Measurements from ENCODE around the gene MFSD6L. TPM values are rescaled to one million over a fixed set of nuclear protein-coding genes. Genes with fewer than 3 reads are reported as not detected.

The MFSD6L gene
- total and polyA plus RNA-seq, 10 of the 15 experiments (the other 5 are each of a cell fraction or from before 2014, with no cell fraction given) = 0.39 to 3.1 (median 1.1) TPM

DNA sequence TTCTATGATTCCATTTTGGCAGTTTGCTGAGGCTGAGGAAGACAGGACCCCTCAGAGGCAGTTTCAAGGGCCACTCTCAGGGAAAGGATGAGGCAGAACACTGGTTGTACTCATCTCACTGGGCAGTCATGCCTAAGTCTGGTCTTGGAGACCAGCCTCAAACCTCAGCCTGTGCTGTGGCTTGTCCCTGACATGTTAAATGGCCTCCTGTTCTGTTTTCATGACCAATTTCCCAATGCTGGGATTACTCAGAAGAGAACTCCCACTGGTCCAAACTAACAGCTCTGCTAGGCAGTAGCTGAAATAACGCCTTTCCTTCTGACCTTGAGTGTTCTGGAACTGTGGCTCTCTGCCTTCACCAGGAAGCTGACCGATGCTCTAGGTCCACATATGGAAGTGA, 32.4 kb downstream of the MFSD6L start:
- H3K9ac ChIP-seq (ENCODE audit: control insufficient read depth, insufficient read depth, low read length) = no peak overlapping the region
- H3K79me2 ChIP-seq (ENCODE audit: control insufficient read depth, insufficient read depth, low read length) = no peaks in the 10 kb centered on the region
- POLR2A ChIA-PET = no interaction called here
- no peaks in the 10 kb centered on the region for H3K9me3 ChIP-seq (replicated peaks; ENCODE audit: control insufficient read depth, insufficient read depth, low read length)
- DNase-seq (ENCODE audit: low read depth, low spot score) = no peak
- FAIRE-seq = no peak
- no peak overlapping the region for H3K4me2 ChIP-seq (ENCODE audit: control insufficient read depth, insufficient read depth)
- CTCF ChIA-PET = interaction anchor here (1.5 kb wide), 1 partner anchor 19 kb away, joined by 7 read pairs; no protein-coding TSS in a partner anchor
- H3K4me3 ChIP-seq = no peak overlapping the region
- 79% methylated on average over 2 of the region's 2 CpGs for WGBS (ENCODE audit: insufficient coverage, insufficient replicate concordance, low lambda C conversion rate, missing lambda C conversion rate)
- TF ChIP-seq SMAD1 (IDR thresholded peaks at IDR 0.05; ENCODE audit: low read depth, partially characterized antibody) (no peak), YY1 (IDR thresholded peaks at IDR 0.05; ENCODE audit: low read depth, low read length) (no peak)
- H4K20me1 ChIP-seq (ENCODE audit: control insufficient read depth, insufficient read depth) = no peaks in the 10 kb centered on the region
- H3K27ac ChIP-seq (ENCODE audit: control insufficient read depth, insufficient read depth) = no peak overlapping the region
- no TSS peak for BruUV-seq (replicated peaks)
- intact Hi-C loops (cut with micrococcal nuclease; ENCODE audit: unreplicated experiment) = no loop called here
- ATAC-seq = no peak
- RAD21 ChIA-PET (ENCODE audit: unreplicated experiment) = no interaction called here
- SMC1A ChIA-PET (ENCODE audit: uncharacterized antibody, unreplicated experiment) = no interaction called here
- H2AFZ ChIP-seq (ENCODE audit: control insufficient read depth, low read depth, low read length) = no peak overlapping the region
- H3K4me1 ChIP-seq (ENCODE audit: control insufficient read depth, insufficient read depth, low read length) = no peaks in the 10 kb centered on the region
- H3K36me3 ChIP-seq (ENCODE audit: control insufficient read depth in 2 of 2, insufficient read depth in 2 of 2, low read length in 1 of 2) = no peaks in the 10 kb centered on the region
- H3K27me3 ChIP-seq (replicated peaks in 1 of 2; ENCODE audit: control insufficient read depth in 2 of 2, insufficient read depth in 2 of 2, low read length in 1 of 2) = no peaks in the 10 kb centered on the region; a peak in 1 of 4 replicates
- in situ Hi-C loops (cut with MboI) = no loop called here

DNA sequence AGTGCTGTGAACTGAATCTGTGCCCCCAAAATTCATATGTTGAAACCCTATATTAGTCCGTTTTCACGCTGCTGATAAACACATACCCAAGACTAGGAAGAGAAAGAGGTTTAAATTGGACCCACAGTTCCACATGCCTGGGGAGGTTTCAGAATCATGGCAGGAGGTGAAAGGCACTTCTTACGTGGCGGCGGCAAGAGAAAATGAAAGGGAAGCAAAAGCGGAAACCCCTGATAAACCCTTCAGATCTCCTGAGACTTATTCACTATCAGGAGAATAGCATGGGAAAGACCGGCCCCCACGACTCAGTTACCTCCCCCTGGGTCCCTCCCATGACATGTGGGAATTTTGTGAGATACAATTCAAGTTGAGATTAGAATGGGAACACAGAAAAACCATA, 37.2 kb downstream of the MFSD6L start:
- in situ Hi-C loops (cut with MboI) = no loop called here
- no peak for FAIRE-seq
- POLR2A ChIA-PET = no interaction called here
- TF ChIP-seq, protein P1, sequence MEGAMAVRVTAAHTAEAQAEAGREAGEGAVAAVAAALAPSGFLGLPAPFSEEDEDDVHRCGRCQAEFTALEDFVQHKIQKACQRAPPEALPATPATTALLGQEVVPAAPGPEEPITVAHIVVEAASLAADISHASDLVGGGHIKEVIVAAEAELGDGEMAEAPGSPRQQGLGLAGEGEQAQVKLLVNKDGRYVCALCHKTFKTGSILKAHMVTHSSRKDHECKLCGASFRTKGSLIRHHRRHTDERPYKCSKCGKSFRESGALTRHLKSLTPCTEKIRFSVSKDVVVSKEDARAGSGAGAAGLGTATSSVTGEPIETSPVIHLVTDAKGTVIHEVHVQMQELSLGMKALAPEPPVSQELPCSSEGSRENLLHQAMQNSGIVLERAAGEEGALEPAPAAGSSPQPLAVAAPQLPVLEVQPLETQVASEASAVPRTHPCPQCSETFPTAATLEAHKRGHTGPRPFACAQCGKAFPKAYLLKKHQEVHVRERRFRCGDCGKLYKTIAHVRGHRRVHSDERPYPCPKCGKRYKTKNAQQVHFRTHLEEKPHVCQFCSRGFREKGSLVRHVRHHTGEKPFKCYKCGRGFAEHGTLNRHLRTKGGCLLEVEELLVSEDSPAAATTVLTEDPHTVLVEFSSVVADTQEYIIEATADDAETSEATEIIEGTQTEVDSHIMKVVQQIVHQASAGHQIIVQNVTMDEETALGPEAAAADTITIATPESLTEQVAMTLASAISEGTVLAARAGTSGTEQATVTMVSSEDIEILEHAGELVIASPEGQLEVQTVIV (IDR thresholded peaks at IDR 0.05; ENCODE audit: borderline replicate concordance, partially characterized antibody) = no peak
- TF ChIP-seq, protein P2, sequence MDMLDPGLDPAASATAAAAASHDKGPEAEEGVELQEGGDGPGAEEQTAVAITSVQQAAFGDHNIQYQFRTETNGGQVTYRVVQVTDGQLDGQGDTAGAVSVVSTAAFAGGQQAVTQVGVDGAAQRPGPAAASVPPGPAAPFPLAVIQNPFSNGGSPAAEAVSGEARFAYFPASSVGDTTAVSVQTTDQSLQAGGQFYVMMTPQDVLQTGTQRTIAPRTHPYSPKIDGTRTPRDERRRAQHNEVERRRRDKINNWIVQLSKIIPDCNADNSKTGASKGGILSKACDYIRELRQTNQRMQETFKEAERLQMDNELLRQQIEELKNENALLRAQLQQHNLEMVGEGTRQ (IDR thresholded peaks at IDR 0.05; ENCODE audit: borderline replicate concordance, low read depth, low read length) = no peak
- TF ChIP-seq, protein P3, sequence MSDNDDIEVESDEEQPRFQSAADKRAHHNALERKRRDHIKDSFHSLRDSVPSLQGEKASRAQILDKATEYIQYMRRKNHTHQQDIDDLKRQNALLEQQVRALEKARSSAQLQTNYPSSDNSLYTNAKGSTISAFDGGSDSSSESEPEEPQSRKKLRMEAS (IDR thresholded peaks at IDR 0.05; ENCODE audit: low read depth, low read length) = no peak
- TF ChIP-seq MTA2 (IDR thresholded peaks at IDR 0.05; ENCODE audit: low read depth) = no peak
- TF ChIP-seq, protein P4, sequence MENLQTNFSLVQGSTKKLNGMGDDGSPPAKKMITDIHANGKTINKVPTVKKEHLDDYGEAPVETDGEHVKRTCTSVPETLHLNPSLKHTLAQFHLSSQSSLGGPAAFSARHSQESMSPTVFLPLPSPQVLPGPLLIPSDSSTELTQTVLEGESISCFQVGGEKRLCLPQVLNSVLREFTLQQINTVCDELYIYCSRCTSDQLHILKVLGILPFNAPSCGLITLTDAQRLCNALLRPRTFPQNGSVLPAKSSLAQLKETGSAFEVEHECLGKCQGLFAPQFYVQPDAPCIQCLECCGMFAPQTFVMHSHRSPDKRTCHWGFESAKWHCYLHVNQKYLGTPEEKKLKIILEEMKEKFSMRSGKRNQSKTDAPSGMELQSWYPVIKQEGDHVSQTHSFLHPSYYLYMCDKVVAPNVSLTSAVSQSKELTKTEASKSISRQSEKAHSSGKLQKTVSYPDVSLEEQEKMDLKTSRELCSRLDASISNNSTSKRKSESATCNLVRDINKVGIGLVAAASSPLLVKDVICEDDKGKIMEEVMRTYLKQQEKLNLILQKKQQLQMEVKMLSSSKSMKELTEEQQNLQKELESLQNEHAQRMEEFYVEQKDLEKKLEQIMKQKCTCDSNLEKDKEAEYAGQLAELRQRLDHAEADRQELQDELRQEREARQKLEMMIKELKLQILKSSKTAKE (IDR thresholded peaks at IDR 0.05; ENCODE audit: low read depth, poor library complexity, severe bottlenecking) = no peak
- TF ChIP-seq NFIC (IDR thresholded peaks at IDR 0.05; ENCODE audit: low read depth, low read length) = no peak
- TF ChIP-seq NR2C2 (IDR thresholded peaks at IDR 0.05; ENCODE audit: borderline replicate concordance, control insufficient read depth, insufficient read length, low read depth) = no peak
- TF ChIP-seq, protein P5, sequence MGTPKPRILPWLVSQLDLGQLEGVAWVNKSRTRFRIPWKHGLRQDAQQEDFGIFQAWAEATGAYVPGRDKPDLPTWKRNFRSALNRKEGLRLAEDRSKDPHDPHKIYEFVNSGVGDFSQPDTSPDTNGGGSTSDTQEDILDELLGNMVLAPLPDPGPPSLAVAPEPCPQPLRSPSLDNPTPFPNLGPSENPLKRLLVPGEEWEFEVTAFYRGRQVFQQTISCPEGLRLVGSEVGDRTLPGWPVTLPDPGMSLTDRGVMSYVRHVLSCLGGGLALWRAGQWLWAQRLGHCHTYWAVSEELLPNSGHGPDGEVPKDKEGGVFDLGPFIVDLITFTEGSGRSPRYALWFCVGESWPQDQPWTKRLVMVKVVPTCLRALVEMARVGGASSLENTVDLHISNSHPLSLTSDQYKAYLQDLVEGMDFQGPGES (IDR thresholded peaks at IDR 0.05) = no peak
- no peak for TF ChIP-seq HDGF (IDR thresholded peaks at IDR 0.05)

More for the DNA sequence above, 37.2 kb downstream of the MFSD6L start:
- no peaks in the 10 kb centered on the region for H3K9me3 ChIP-seq (replicated peaks; ENCODE audit: control insufficient read depth, insufficient read depth, low read length)
- H3K4me1 ChIP-seq (ENCODE audit: control insufficient read depth, insufficient read depth, low read length) = no peaks in the 10 kb centered on the region
- H3K4me3 ChIP-seq = no peak overlapping the region
- RAD21 ChIA-PET (ENCODE audit: unreplicated experiment) = no interaction called here
- 56% methylated on average over 8 of the region's 8 CpGs for WGBS (ENCODE audit: insufficient coverage, insufficient replicate concordance, low lambda C conversion rate, missing lambda C conversion rate)
- H3K27me3 ChIP-seq (replicated peaks in 1 of 2; ENCODE audit: control insufficient read depth in 2 of 2, insufficient read depth in 2 of 2, low read length in 1 of 2) = no peaks in the 10 kb centered on the region; a peak in 1 of 4 replicates
- no peak for ATAC-seq
- H3K27ac ChIP-seq (ENCODE audit: control insufficient read depth, insufficient read depth) = no peak overlapping the region
- H3K9ac ChIP-seq (ENCODE audit: control insufficient read depth, insufficient read depth, low read length) = no peak overlapping the region
- no peaks in the 10 kb centered on the region for H4K20me1 ChIP-seq (ENCODE audit: control insufficient read depth, insufficient read depth)
- SMC1A ChIA-PET (ENCODE audit: uncharacterized antibody, unreplicated experiment) = no interaction called here
- no peak overlapping the region for H3K4me2 ChIP-seq (ENCODE audit: control insufficient read depth, insufficient read depth)
- H3K79me2 ChIP-seq (ENCODE audit: control insufficient read depth, insufficient read depth, low read length) = no peaks in the 10 kb centered on the region
- no TSS peak for BruUV-seq (replicated peaks)
- H3K36me3 ChIP-seq (ENCODE audit: control insufficient read depth in 2 of 2, insufficient read depth in 2 of 2, low read length in 1 of 2) = no peaks in the 10 kb centered on the region
- no peak overlapping the region for H2AFZ ChIP-seq (ENCODE audit: control insufficient read depth, low read depth, low read length)
- CTCF ChIA-PET = no interaction called here
- DNase-seq (ENCODE audit: low read depth, low spot score) = no peak
- intact Hi-C loops (cut with micrococcal nuclease; ENCODE audit: unreplicated experiment) = no loop called here
